ENCODE measurements around the gene TMEM119.
"Not testable (repeated sequence)": the region's sequence is repeated elsewhere in the genome, so short reads cannot be mapped to it uniquely, and the experiment has no call there.

The TMEM119 gene

GRCh38 chr12:108634341-108634751 lies 36.5 kb upstream of the TMEM119 start:
- peak; percentile 74 for DNase-seq

GRCh38 chr12:108633534-108634248 lies 35.8 kb upstream of the TMEM119 start, which contains the start of gene SELPLG:
TSS of gene SELPLG (minus strand) at chr12:108633894. CDS start at chr12:108624307, 9,587 bp downstream.
- peak; percentile 90 for DNase-seq

- no peak for DNase-seq
Observed at GRCh38 chr12:108633081-108633533, 35.2 kb upstream of the TMEM119 start.

DNA sequence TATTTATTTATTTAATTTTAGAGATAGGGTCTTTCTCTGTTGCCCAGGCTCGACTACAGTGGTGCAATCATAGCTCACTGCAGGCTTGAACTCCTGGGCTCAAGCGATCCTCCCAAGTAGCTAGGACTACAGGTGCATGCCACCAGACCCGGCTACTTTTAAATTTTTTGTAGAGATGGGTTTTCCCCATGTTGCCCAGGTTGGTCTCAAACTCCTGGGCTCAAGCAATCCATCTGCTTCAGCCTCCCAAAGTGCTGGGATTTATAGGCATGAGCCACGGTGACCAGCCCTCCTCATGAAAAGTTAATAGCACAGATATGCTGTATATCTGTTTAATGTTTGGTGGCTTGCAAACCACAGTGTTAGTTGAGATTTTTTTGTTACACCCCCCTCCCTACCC lies 33.4 kb upstream of the TMEM119 start:
- DNase-seq: not testable (repeated sequence)

DNA sequence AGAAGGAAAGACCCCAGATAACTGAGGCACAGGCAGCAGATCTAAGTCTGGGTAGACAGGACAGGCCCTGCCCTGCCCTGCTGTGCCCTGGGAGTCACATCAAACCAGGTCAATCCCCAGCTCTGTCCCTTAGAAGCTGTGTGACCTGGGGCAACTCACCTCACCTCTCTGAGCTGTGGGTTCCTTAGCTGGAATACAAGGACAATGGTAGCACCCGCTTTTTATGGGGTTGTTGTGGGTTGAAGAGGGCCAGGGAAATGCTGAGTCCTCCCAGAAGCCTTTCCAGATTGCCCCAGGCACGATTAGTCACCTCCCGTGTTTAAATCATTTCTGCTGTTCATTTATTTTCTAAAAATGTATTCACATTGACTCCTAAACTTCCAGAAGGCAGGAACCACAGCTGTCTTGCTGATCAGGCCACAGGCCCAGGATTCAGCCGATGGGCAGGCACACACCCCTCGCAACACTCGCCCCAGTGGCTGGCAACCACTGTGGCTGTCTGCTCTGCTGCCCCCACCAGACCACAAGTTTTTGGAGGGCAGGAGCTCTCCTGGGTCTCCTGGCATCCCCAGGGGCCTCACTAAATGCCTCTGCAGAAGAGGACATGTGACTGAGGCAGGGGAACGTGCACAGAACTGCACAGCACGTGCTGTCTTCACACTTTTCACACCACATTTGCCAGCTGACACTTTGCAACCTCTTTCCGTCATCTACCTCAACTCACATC lies 32.8 kb upstream of the TMEM119 start:
- DNase-seq: no peak

DNA sequence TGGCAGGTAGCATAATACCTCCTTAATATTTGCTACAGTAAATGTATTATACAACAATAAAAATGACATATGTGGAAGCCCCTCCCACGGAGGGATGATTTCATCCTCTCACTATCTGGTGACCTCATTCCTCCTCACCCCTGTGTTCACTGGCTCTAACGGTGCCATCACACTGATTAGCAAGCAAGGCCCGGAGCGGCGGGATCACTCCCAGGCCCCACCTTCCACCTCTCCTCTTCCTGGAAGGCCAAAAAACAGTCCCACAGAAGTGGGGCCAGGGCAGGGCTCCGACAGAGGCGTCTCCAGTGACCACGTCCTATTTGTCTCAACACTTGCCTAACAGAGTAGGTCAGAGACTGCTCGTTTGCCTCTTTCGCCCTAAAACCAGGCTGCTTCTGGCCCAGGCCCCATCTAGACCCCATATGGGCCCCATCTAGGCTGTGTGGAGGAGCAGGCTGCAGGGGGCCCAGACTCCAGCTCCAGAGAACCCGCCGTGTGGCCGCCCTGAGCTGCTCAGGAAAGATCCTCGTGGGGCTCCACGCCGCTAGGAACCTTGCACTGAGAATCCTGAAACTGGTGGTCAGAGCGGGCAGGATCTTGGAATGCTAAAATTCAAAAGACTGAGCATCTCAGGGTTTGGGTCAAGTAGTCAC lies 32.1 kb upstream of the TMEM119 start:
- DNase-seq: peak; percentile 71

DNA sequence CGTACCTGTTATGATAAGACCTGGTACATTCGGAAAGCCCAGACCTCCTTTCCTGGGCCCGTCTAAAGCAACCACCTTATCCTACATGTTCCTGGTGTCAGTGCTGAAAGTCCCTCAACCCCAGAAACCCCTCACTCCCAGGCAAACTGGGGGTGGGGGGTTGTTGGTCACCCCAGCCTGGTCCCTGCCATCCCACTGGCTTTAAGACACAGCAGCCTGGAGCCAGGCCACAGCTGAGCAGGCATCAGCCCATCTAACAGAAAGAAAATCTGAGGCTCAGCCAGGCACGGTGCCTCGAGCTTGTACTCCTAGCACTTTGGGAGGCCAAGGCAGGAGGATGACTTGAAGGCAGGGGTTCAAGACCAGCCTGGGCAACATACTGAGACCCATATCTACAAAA lies 31.3 kb upstream of the TMEM119 start:
- DNase-seq: no peak

DNA sequence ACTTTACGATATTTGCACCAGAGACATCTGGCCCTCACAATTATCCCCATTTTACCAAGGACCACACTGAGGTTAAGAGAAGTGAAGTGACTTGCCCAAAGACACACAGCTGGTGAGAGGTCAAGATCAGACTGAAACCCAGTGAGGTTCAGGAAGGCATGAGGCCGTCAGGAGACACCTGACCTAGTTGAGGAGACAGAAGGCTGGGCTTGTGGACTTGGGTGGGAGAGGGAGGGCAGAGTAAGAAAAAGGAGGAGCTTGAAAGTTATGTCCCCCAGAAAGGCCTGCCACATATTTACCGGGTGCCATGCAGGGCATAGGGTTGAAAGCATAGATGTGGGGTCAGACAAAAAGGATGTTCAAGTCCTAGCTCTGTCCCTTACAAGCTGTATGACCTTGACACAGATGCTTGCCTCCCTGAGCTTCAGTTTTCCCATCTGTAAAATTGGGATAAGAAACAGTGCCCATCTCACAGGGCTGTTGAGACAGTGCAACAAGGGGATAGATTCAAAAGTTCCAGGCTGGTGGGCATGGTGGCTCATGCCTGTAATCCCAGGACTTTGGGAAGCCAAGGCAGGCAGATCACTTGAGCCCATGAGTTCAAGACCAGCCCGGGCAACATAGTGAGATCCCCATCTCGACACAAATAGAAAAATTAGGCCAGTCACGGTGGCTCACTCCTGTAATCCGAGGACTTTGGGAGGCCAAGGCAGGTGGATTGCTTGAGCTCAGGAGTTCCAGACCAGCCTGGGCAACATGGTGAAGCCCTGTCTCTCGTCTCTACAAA lies 29.4 kb upstream of the TMEM119 start:
- no peak for DNase-seq

GRCh38 chr12:108625228-108625627 lies 27.3 kb upstream of the TMEM119 start:
- no peak for DNase-seq

- no peak for DNase-seq
Observed at GRCh38 chr12:108623577-108623976, 25.7 kb upstream of the TMEM119 start.

DNA sequence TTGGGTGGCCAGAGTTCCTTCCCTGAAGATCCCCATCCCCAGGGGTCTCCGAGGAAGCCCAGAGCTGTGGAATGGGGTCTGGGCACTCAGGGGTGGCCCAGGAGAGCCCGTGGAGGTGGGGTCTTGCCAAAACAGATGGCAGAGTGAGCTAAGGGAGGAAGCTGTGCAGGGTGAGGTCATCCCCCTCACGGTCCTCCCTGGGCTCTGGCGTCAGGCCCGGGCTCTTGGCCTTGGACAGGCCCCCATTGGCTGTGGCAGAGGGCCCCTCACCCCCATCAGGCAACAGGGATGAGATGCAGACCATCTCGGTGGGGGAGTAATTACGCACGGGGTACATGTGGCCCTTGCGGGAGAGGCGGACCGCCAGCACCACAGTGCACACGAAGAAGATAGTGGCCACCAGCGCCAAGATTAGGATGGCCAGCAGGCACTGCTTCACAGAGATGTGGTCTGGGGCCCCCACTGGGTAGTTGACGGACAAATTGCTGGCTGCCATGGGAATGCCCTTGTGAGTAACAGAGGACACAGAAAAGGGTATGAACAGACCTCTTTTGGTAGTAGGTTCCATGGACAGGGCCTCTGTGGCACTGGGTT lies 25.1 kb upstream of the TMEM119 start:
- DNase-seq: no peak

DNA sequence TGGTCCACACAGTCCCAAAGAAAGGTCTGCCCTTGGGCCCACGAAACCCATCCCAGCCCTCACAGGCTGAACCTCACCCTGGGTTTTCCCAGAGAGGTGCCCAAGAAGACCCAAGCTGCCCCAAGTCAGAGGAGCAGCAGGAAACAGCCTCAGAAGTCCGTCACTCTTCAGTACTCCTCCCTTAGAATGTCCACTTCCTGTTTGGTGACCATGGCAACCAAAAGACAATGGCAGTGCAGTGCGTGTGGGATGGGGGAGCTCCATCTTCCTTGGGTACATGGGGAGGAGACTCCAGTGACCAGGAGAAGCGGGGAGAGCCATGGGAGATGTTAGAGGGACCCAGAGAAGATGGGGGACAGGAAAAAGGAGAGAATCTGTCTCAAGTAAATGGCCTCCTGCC lies 24.5 kb upstream of the TMEM119 start:
- no peak for DNase-seq

DNA sequence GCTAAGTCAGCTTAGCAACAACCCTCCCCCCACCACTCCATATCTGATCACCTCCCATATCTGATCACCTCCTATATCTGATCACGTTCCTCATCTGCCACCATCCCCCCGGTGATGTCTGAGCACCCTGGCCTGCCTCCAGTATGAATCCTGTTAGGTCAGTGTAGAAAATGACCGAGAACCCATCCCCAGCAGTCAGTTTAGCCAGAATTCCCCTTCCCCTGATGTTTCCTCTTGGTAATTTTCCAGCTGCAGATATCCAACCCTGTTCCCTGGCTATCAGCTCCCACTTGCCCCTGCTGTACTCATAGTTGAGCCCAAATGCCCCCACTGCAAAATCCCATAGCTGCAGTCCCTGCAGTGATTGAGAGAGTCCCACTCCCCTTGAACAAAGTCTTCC lies 23.3 kb upstream of the TMEM119 start:
- DNase-seq: no peak

DNA sequence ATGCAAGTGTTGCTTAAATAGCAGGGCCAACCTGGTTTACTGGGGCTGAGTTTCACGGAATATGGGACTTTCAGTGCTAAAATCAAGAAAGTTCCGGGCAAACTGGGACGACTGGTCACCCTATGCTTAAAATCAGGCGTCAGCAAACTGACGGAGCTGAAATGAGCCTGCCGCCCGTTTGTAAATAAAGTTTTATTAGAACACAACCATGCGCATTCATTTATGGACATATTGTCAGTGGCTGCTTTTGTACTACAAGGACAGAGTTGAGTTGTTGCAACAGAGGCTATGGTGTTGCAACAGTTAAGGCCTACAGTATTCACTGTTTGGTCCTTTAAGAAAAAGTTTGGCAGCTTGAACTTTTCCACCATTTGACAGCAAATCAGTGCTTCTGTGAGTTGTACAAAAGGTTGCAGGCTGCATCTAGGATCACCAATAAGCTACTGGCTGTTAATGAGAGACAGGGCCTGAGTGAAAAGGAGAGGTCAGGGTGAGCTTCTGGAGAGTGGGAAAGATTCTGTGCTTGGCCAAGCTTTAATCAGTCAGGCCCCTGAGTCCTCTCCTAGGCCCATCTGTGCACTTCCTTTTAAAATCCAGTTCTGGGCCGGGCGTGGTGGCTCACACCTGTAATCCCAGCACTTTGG lies 22.5 kb upstream of the TMEM119 start:
- DNase-seq: no peak

DNA sequence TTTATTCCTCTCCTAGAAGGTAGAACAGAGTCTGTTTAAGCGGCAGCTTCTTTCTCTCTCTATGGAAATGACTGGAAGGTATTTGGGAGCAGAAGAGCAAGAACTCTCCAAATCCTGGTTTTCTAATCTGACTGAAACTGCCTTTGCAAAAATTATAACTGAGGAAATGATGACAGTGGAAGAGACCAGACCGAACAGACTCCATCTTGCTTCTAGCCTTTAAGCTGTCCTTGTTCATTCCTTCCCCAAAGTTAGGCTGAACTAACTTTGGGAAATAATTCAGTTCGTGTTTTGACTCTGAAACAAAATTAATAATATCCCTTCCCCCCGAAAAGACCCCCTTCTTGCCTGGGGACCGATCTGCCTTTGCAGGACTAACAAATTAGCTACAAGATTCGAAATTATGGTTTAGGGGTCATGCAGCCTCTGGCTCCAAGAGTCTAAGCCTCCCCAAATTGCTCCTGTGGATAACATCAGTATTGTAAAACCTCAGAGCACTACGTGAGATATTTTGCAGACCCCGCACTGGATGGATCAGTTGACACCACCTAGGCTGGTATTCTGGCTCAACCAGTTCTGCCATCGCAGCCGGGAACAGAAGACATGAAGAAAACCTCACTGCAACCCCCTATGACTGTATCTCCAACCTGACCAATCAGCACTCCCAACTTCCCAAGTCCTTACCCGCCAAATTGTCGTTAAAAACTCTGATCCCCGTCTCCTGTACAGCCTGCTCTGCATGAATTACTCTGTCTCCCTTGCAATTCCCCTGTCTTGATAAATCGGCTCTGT lies 21.7 kb upstream of the TMEM119 start:
- DNase-seq: no peak

DNA sequence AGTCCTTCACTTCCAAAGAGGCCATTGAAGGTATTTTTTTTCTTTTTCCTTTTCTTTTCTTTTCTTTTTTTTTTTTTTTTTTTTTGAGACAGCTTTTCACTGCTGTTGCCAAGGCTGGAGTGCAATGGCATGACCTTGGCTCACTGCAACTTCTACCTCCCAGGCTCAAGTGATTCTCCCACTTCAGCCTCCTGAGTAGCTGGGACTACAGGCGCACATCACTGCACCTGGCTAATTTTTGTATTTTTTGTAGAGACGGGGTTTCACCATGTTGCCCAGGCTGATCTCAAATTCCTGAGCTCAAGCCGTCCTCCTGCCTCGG lies 21.0 kb upstream of the TMEM119 start:
- DNase-seq: not testable (repeated sequence)

DNA sequence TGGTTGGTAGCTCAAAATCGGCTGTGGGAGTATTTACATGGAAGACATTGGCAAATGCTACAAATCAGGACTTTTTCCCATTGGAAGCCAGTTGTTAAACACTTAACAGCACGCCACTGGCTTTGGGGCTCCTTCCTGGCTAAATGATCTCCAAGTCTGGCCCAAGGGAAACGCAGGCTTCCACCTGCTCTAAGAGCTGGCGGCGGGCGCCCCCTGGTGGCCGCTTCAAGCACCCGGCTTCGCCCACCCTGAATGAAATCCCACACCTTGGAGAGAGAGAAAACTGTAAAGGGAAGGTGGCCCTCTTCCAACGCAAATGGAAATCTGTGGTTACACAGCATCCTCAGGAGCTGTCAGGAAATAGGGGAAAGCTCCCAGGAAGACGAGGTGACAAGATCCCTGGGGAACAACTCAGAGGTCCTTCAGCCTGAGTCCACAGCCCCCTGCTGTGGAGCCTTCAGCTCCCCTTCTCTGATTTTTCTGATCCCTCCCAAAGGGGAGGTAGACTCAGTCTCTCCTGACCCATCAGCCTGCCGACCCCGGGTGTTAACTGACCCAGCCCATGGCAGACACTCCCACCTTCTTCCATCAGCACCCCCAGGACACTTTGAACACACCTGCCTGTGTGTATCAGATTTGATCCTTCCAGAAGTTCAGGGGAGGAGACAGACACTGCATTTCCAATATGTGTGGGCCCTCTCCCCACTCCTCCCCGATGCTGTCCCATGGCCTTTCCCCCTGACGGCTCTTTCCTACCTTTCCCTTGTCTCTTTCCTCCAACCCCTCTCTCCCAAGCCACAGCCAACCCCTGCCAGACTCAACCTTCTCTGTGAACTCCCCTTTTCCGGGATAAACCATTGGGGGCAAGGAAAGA lies 20.4 kb upstream of the TMEM119 start:
- peak; percentile 84 for DNase-seq

GRCh38 chr12:108616941-108617858 lies 19.3 kb upstream of the TMEM119 start:
- DNase-seq: peak; percentile 77

GRCh38 chr12:108616359-108616758 lies 18.5 kb upstream of the TMEM119 start:
- no peak for DNase-seq

All from CD4-positive, alpha-beta T cell treated with Interleukin-6 for 4 hours (primary cell).